K562 (cell line): ENCODE results near the gene UBLCP1. TPM values are rescaled to one million over a fixed set of nuclear protein-coding genes. Genes with fewer than 3 reads are reported as not detected.

Experiments used
- ATAC-seq: fragments of 200-7000 bp; cut with Tn5 transposase; 3 replicates; pipeline ENCODE4 v1.9.1; 2020; ENCODE audit warnings: moderate library complexity
- Bru-seq: library from RNA; stranded (reverse); fragments of 400-500 nt; gene quantifications from one replicate; lab custom pipeline; 2021; lab: Mats Ljungman, UMichigan
- BruChase-seq, 2 experiments: library from RNA; stranded (reverse); fragments of 400-500 nt; gene quantifications; one replicate each; lab custom pipeline; 2021; lab: Mats Ljungman, UMichigan
- BruUV-seq: library from RNA; stranded (reverse); fragments of 400-500 nt; replicated peaks from 2 replicates; lab custom pipeline; 2021; lab: Mats Ljungman, UMichigan
- CTCF ChIA-PET: fragments of 300-600 bp; formaldehyde crosslinking; extraction: SDS; loops from one replicate; lab custom pipeline; 2021; ENCODE audit warnings: low intra/inter-chr PET ratio; lab: Yijun Ruan, JAX
- POLR2A ChIA-PET: fragments of 300-600, 350-650 bp; sonication (Branson Sonifier 250); formaldehyde crosslinking; extraction: SDS; loops from one replicate; lab custom pipeline; 2021; ENCODE audit warnings: antibody characterized with exemption, inconsistent platforms; lab: Yijun Ruan, JAX
- DNase-seq, 4 experiments: peaks; one replicate each; pipeline versions ENCODE4 v3.0.0 to v3.0.0-alpha.2; 2011 to 2018; ENCODE audit warnings: low spot score in 3 of 4, mixed read lengths in 3 of 4; ENCODE audit errors: extremely low read depth in 1 of 4
- FAIRE-seq: peaks from 2 replicates; lab custom pipeline; 2011; peaks lifted over from hg19 to GRCh38; lab: Jason Lieb, UNC
- H2AFZ ChIP-seq: 2 replicates; pipeline ENCODE4 v1.6.0; 2011; ENCODE audit warnings: low read depth, low read length, control low read depth, inconsistent platforms
- H3K27ac ChIP-seq: fragments of 200-600 bp; 3 replicates; pipeline ENCODE4 v1.8.0; 2011; ENCODE audit warnings: low read depth, mild to moderate bottlenecking, control low read depth, inconsistent platforms, low read length, moderate library complexity, mixed read lengths; ENCODE audit errors: extremely low read depth
- H3K27me3 ChIP-seq, 2 experiments: fragments of 300-600 bp in 1 of 2; 2 replicates in 1 of 2; 3 replicates in 1 of 2; pipeline versions ENCODE4 v1.6.0 to v1.8.0; 2011; ENCODE audit warnings: inconsistent platforms in 2 of 2, low read length in 2 of 2, mild to moderate bottlenecking in 1 of 2, mixed read lengths in 1 of 2, moderate library complexity in 1 of 2; ENCODE audit not compliant: control insufficient read depth in 2 of 2, insufficient read depth in 2 of 2
- H3K36me3 ChIP-seq: fragments of 300-600 bp; 3 replicates; pipeline ENCODE4 v1.8.0; 2011; ENCODE audit warnings: mild to moderate bottlenecking, low read length, inconsistent platforms; ENCODE audit not compliant: control insufficient read depth, insufficient read depth
- H3K4me1 ChIP-seq, 2 experiments: fragments of 200-600 bp in 1 of 2; replicated peaks in 1 of 2; 2 replicates in 1 of 2; 3 replicates in 1 of 2; pipeline versions ENCODE4 v1.5.1 to v1.8.0; 2011; ENCODE audit warnings: inconsistent platforms in 2 of 2, low read length in 2 of 2, mild to moderate bottlenecking in 1 of 2, mixed read lengths in 1 of 2, moderate library complexity in 1 of 2; ENCODE audit not compliant: control insufficient read depth in 2 of 2, insufficient read depth in 2 of 2
- H3K4me2 ChIP-seq: 2 replicates; pipeline ENCODE4 v1.6.1; 2011; ENCODE audit warnings: low read length, control low read depth, inconsistent platforms, mixed read lengths; ENCODE audit not compliant: insufficient read depth
- H3K4me3 ChIP-seq: fragments of 200-600 bp; sonication (generic), shearing (Covaris generic); 2 replicates; pipeline ENCODE4 v1.5.1; 2016; ENCODE audit warnings: control low read depth, inconsistent platforms
- H3K79me2 ChIP-seq: fragments of 200-600 bp; 3 replicates; pipeline ENCODE4 v1.8.0; 2011; ENCODE audit warnings: low read length, inconsistent platforms; ENCODE audit not compliant: control insufficient read depth, insufficient read depth
- H3K9ac ChIP-seq, 2 experiments: 2 replicates each; pipeline versions ENCODE4 v1.6.0 to v1.6.1; 2011; ENCODE audit warnings: low read depth in 2 of 2, low read length in 2 of 2, control low read depth in 1 of 2, inconsistent platforms in 1 of 2, mild to moderate bottlenecking in 1 of 2, mixed read lengths in 1 of 2; ENCODE audit not compliant: insufficient read depth in 1 of 2
- H3K9me1 ChIP-seq: one replicate; pipeline ENCODE4 v1.6.0; 2011; ENCODE audit warnings: inconsistent platforms, mild to moderate bottlenecking, low read length, moderate library complexity; ENCODE audit not compliant: control insufficient read depth, insufficient read depth
- H3K9me3 ChIP-seq: replicated peaks from 2 replicates; pipeline ENCODE4 v1.5.1; 2011; ENCODE audit warnings: low read depth, low read length, inconsistent platforms; ENCODE audit not compliant: control insufficient read depth, insufficient read depth
- H4K20me1 ChIP-seq: replicated peaks from 2 replicates; pipeline ENCODE4 v1.6.1; 2011; ENCODE audit warnings: low read length, inconsistent platforms, mixed read lengths; ENCODE audit not compliant: control insufficient read depth, insufficient read depth
- ADNP ChIP-seq: fragments of 200-800 bp; sonication (Bioruptor generic); IDR thresholded peaks from 2 replicates; pipeline ENCODE4 v1.6.1; 2016; ENCODE audit warnings: missing genetic modification characterization, missing compliant biosample characterization
- ARID3A ChIP-seq: IDR thresholded peaks from 2 replicates; pipeline ENCODE4 v1.6.1; 2012; ENCODE audit warnings: low read depth, low read length, improper control_type of control experiment, borderline replicate concordance
- HCFC1 ChIP-seq: IDR thresholded peaks from 2 replicates; pipeline ENCODE4 v1.6.1; 2012; ENCODE audit warnings: low read depth, low read length, improper control_type of control experiment
- NFE2L1 ChIP-seq: fragments of 450-650 bp; IDR thresholded peaks from 2 replicates; pipeline ENCODE4 v1.6.1; 2016; ENCODE audit warnings: missing genetic modification characterization, low read depth, mild to moderate bottlenecking, missing compliant biosample characterization, moderate library complexity, borderline replicate concordance
- PCBP1 ChIP-seq: fragments of 200-400 bp; formaldehyde crosslinking; IDR thresholded peaks from 2 replicates; pipeline ENCODE4 v1.6.1; 2018; ENCODE audit warnings: mild to moderate bottlenecking, low read depth, low read length; ENCODE audit not compliant: poor library complexity, severe bottlenecking
- POLR2B ChIP-seq: fragments of 450-650 bp; IDR thresholded peaks from 2 replicates; pipeline ENCODE4 v1.6.1; 2018; ENCODE audit warnings: low read depth; ENCODE audit not compliant: partially characterized antibody
- SIN3B ChIP-seq: fragments of 450-650 bp; IDR thresholded peaks from 2 replicates; pipeline ENCODE4 v1.6.1; 2017; ENCODE audit warnings: low read depth, mild to moderate bottlenecking, moderate library complexity
- SNRNP70 ChIP-seq: fragments of 200-400 bp; formaldehyde crosslinking; optimal IDR thresholded peaks from 2 replicates; pipeline ENCODE3; 2017; ENCODE audit warnings: low read depth, low read length
- TGIF2 ChIP-seq: sonication (generic); formaldehyde crosslinking; IDR thresholded peaks from 2 replicates; pipeline ENCODE4 v1.8.1; 2022; ENCODE audit warnings: mild to moderate bottlenecking, missing genetic modification reagents, moderate library complexity
- U2AF2 ChIP-seq: fragments of 200-400 bp; formaldehyde crosslinking; optimal IDR thresholded peaks from 2 replicates; pipeline ENCODE3; 2017; ENCODE audit warnings: low read depth, mild to moderate bottlenecking, low read length
- WGBS: fragments of 100-300 bp; shearing (Covaris generic); methylation state at CpG from one replicate; pipeline ENCODE4 v1.1.6; 2016; ENCODE audit warnings: low coverage, mixed read lengths; ENCODE audit not compliant: insufficient coverage; ENCODE audit errors: missing lambda C conversion rate; 5-methylcytosine and 5-hydroxymethylcytosine counted together
- in situ Hi-C: fragments of 300-500 bp; cut with MboI; formaldehyde crosslinking; loops from 4 replicates; pipeline ENCODE4 v1.15.0; 2018; ENCODE audit warnings: inconsistent platforms, mixed read lengths
- intact Hi-C: fragments of 100-400 bp; cut with micrococcal nuclease; formaldehyde crosslinking; loops from 2 replicates; pipeline ENCODE4 v1.14.2; 2022
- long read RNA-seq, 3 experiments: library from polyadenylated mRNA in 2 of 3; library from RNA in 1 of 3; unstranded in 2 of 3; stranded (forward) in 1 of 3; transcript quantifications; one replicate each; pipeline ENCODE4 v2.0.0, GENCODE V29; 2019 to 2022
- polyA minus RNA-seq, 3 experiments: library from RNA; depleted of rRNA, polyadenylated mRNA; stranded (reverse); fragments of >200 nt; gene quantifications; 2 replicates each; pipeline ENCODE4 v1.2.3, GENCODE V29; 2011
- polyA plus RNA-seq, 8 experiments: library from polyadenylated mRNA; depleted of rRNA in 4 of 8; stranded (reverse) in 5 of 8; unstranded in 3 of 8; fragments of >200 nt; fragmentation: Nextera tagmentation in 2 of 8; fragmentation: Illumina TruSeq in 1 of 8; extraction: Ambion mirVana in 2 of 8; extraction: Trizol in 1 of 8; gene quantifications; 2 replicates each; pipeline versions ENCODE4 v1.2.1 to v1.2.3, GENCODE V29; 2011 to 2014; ENCODE audit warnings: inconsistent platforms in 1 of 8, missing spikeins in 1 of 8
- total RNA-seq, 7 experiments: library from RNA; depleted of rRNA in 6 of 7; stranded (reverse); fragments of >200 nt in 6 of 7; fragmentation: Illumina TruSeq in 2 of 7; extraction: Trizol in 2 of 7; gene quantifications; 2 replicates each; pipeline versions ENCODE4 v1.2.1 to v1.2.3, GENCODE V29; 2011 to 2021; ENCODE audit warnings: low replicate concordance in 1 of 7
- TF ChIP-seq, protein P1 (sequence below), 2 experiments: fragments of 200-800 bp in 1 of 2; sonication (Bioruptor generic) in 1 of 2; sonication (generic) in 1 of 2; formaldehyde crosslinking in 1 of 2; IDR thresholded peaks in 1 of 2; conservative IDR thresholded peaks in 1 of 2; 2 replicates each; pipeline versions ENCODE4 v1.5.0 to v1.6.1; 2016 to 2020; ENCODE audit warnings: missing compliant biosample characterization in 1 of 2, missing genetic modification characterization in 1 of 2, missing genetic modification reagents in 1 of 2

The UBLCP1 gene
- 3.5 and 7.0 TPM in 2 replicates for total RNA-seq (2011; cell fraction: chromatin; rRNA removed; ENCODE audit: low replicate concordance)
- total RNA-seq (2011; cell fraction: nucleolus; rRNA removed), result 1.7 and 2.9 TPM in 2 replicates
- total RNA-seq (2011; cell fraction: nucleoplasm; rRNA removed), result 3.9 and 8.0 TPM in 2 replicates
- 18.8 and 19.3 TPM in 2 replicates for total RNA-seq (2014; rRNA removed)
- total RNA-seq (2014; rRNA removed; fragmentation: Illumina TruSeq; extraction: Trizol), result 35.1 and 41.7 TPM in 2 replicates
- 33.4 and 36.9 TPM in 2 replicates for total RNA-seq (2015; rRNA removed; fragmentation: Illumina TruSeq; extraction: Trizol)
- total RNA-seq (2021), result 21.6 and 22.1 TPM in 2 replicates
- polyA plus RNA-seq (2011; rRNA removed), result 18.5 and 28.5 TPM in 2 replicates
- 2.9 and 7.9 TPM in 2 replicates for polyA plus RNA-seq (2011; cell fraction: cytosol; rRNA removed)
- 3.1 and 3.7 TPM in 2 replicates for polyA plus RNA-seq (2011; cell fraction: nucleus; rRNA removed)
- 27.6 and 38.2 TPM in 2 replicates for polyA plus RNA-seq (2012)
- 33.2 and 39.8 TPM in 2 replicates for polyA plus RNA-seq (2014; fragmentation: Illumina TruSeq; extraction: Trizol)
- 10 to 100 TPM; 22.0 to 30.2 TPM for polyA plus RNA-seq (2014; fragmentation: Nextera tagmentation; extraction: Ambion mirVana)
- 29.8 and 32.1 TPM in 2 replicates for polyA plus RNA-seq (2014; rRNA removed)
- 12.8 and 13.2 TPM in 2 replicates for polyA minus RNA-seq (2011; rRNA and poly(A)+ RNA removed)
- polyA minus RNA-seq (2011; cell fraction: cytosol; rRNA and poly(A)+ RNA removed), result 4.3 and 6.9 TPM in 2 replicates
- 4.3 and 6.6 TPM in 2 replicates for polyA minus RNA-seq (2011; cell fraction: nucleus; rRNA and poly(A)+ RNA removed)
- Bru-seq, nascent RNA, result percentile 89 among the genes with signal in this experiment
- BruChase-seq, experiment 1, labeled RNA remaining after a 2-hour chase, result percentile 87 among the genes with signal in this experiment
- BruChase-seq, experiment 2, labeled RNA remaining after a 6-hour chase, result percentile 89 among the genes with signal in this experiment
- long read RNA-seq, experiment 1, transcript UBLCP1-201 (11 exons, 2,392 nt), result major isoform, 89 of 104 reads
- long read RNA-seq, experiment 1, partial matches to known transcripts, result 7 of 104 reads
- long read RNA-seq, experiment 1, other reads (novel, unspliced or antisense), result 8 of 104 reads
- long read RNA-seq, experiment 2, transcript UBLCP1-201 (11 exons, 2,392 nt), result major isoform, 5 of 23 reads
- long read RNA-seq, experiment 2, partial matches to known transcripts, result 16 of 23 reads
- long read RNA-seq, experiment 2, other reads (novel, unspliced or antisense), result 2 of 23 reads
- long read RNA-seq, experiment 3, transcript UBLCP1-201 (11 exons, 2,392 nt), result major isoform, 31 of 37 reads
- long read RNA-seq, experiment 3, partial matches to known transcripts, result 2 of 37 reads
- long read RNA-seq, experiment 3, other reads (novel, unspliced or antisense), result 4 of 37 reads

- intact Hi-C loops, result loop anchor here (2.0 kb wide), 1 partner anchor 54 kb away; the partner anchor contains the start of gene RNF145
- peak within 1 kb of the TSS; percentile 99 for H2AFZ ChIP-seq
- peaks cover 4 to 7% of the 10 kb centered on the region in 2 experiments; a peak in 3 of 5 replicates for H3K4me1 ChIP-seq
- H3K9me3 ChIP-seq, result no peaks in the 10 kb centered on the region
- peaks cover 38% of the 10 kb centered on the region for H3K79me2 ChIP-seq
- in situ Hi-C loops, result no loop called here
- H3K9ac ChIP-seq, result peak within 1 kb of the TSS; percentile 91 to 93
- no peaks in the 10 kb centered on the region for H4K20me1 ChIP-seq
- no peaks in the 10 kb centered on the region for H3K9me1 ChIP-seq
- DNase-seq (peak; percentile 81 to 90 (median 84)), FAIRE-seq (peak; percentile 93), ATAC-seq (peak; percentile 93)
- ChIA-PET POLR2A (interaction anchor here (0.7 to 1.1 kb wide), 3 partner anchors 10 to 54 kb away, joined by 3 to 5 read pairs (median 3); no protein-coding TSS in a partner anchor), CTCF (no interaction called here)
- peaks cover 5% of the 10 kb centered on the region; the same call in 1 of the 3 replicates for H3K36me3 ChIP-seq
- peak within 1 kb of the TSS; percentile 86 for H3K4me3 ChIP-seq
- under 1% methylated on average over 49 of the region's 54 CpGs for WGBS
- H3K27ac ChIP-seq, result peak within 1 kb of the TSS; percentile 98
- BruUV-seq, result TSS peak; percentile 96
- no peaks in the 10 kb centered on the region for H3K27me3 ChIP-seq
- H3K4me2 ChIP-seq, result peak within 1 kb of the TSS; percentile 94
- TF ChIP-seq ADNP (tag) (no peak), TGIF2 (CRISPR knock-in tag) (no peak), NFE2L1 (no peak), SIN3B (peak; percentile 61), POLR2B (peak; percentile 87), SNRNP70 (no peak), HCFC1 (peak; percentile 67), ARID3A (no peak), PCBP1 (no peak), U2AF2 (no peak)
- TF ChIP-seq, protein P1, sequence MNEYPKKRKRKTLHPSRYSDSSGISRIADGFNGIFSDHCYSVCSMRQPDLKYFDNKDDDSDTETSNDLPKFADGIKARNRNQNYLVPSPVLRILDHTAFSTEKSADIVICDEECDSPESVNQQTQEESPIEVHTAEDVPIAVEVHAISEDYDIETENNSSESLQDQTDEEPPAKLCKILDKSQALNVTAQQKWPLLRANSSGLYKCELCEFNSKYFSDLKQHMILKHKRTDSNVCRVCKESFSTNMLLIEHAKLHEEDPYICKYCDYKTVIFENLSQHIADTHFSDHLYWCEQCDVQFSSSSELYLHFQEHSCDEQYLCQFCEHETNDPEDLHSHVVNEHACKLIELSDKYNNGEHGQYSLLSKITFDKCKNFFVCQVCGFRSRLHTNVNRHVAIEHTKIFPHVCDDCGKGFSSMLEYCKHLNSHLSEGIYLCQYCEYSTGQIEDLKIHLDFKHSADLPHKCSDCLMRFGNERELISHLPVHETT (CRISPR knock-in tag; conservative IDR thresholded peaks at IDR 0.05 in 1 of 2, IDR thresholded peaks at IDR 0.05 in 1 of 2), result peak in 1 of 2 experiments; percentile 61; a peak in 2 of 4 replicates
These were observed at the start of gene UBLCP1 for GRCh38 chr5:159262859-159263568. UBLCP1 (plus strand) TSS chr5:159263290; CDS start chr5:159268916, 5,626 bp downstream.
